ENCODE measurements around the gene SDS.

Gene SDS

GRCh38 chr12:113403435-113404415 is at the start of gene SDS:
Gene SDS, minus strand, starts transcription at chr12:113403887. Its CDS starts 4,179 bp downstream, at chr12:113399708.
- DNase-seq (ENCODE audit: low read depth), result no peak

- DNase-seq (ENCODE audit: low read depth), result no peak
Measured at GRCh38 chr12:113453330-113453729, 49.6 kb upstream of the SDS start.

GRCh38 chr12:113452458-113452857 is 48.8 kb upstream of the SDS start:
- no peak for DNase-seq (ENCODE audit: low read depth)

- DNase-seq (ENCODE audit: low read depth), result no peak
Measured at GRCh38 chr12:113449839-113450238, 46.2 kb upstream of the SDS start.

GRCh38 chr12:113449299-113449698 is 45.6 kb upstream of the SDS start:
- DNase-seq (ENCODE audit: low read depth), result no peak

- DNase-seq (ENCODE audit: low read depth), result no peak
Measured at GRCh38 chr12:113448873-113449272, 45.2 kb upstream of the SDS start.

- DNase-seq (ENCODE audit: low read depth), result no peak
Measured at GRCh38 chr12:113445544-113446171, 42.0 kb upstream of the SDS start.

GRCh38 chr12:113443030-113443539 is 39.4 kb upstream of the SDS start:
- no peak for DNase-seq (ENCODE audit: low read depth)

- no peak for DNase-seq (ENCODE audit: low read depth)
Measured at GRCh38 chr12:113440947-113441782, 37.5 kb upstream of the SDS start.

- DNase-seq (ENCODE audit: low read depth), result no peak
Measured at GRCh38 chr12:113440336-113440735, 36.6 kb upstream of the SDS start.

- no peak for DNase-seq (ENCODE audit: low read depth)
Measured at GRCh38 chr12:113439606-113440030, 35.9 kb upstream of the SDS start.

GRCh38 chr12:113439301-113439597 is 35.6 kb upstream of the SDS start:
- no peak for DNase-seq (ENCODE audit: low read depth)

- no peak for DNase-seq (ENCODE audit: low read depth)
Measured at GRCh38 chr12:113438523-113439300, 35.0 kb upstream of the SDS start.

- DNase-seq (ENCODE audit: low read depth), result no peak
Measured at GRCh38 chr12:113437729-113438100, 34.0 kb upstream of the SDS start.

- no peak for DNase-seq (ENCODE audit: low read depth)
Measured at GRCh38 chr12:113436993-113437728, 33.5 kb upstream of the SDS start.

GRCh38 chr12:113436586-113436985 is 32.9 kb upstream of the SDS start:
- no peak for DNase-seq (ENCODE audit: low read depth)

GRCh38 chr12:113435367-113435766 is 31.7 kb upstream of the SDS start:
- no peak for DNase-seq (ENCODE audit: low read depth)

GRCh38 chr12:113432986-113433385 is 29.3 kb upstream of the SDS start:
- no peak for DNase-seq (ENCODE audit: low read depth)

GRCh38 chr12:113428482-113428881 is 24.8 kb upstream of the SDS start:
- no peak for DNase-seq (ENCODE audit: low read depth)

GRCh38 chr12:113427882-113428281 is 24.2 kb upstream of the SDS start:
- DNase-seq (ENCODE audit: low read depth), result no peak

- no peak for DNase-seq (ENCODE audit: low read depth)
Measured at GRCh38 chr12:113425960-113426453, 22.3 kb upstream of the SDS start.

All from CMK (cell line).